GM18867 (cell line): Measurements from ENCODE around the gene TMEM178A.
"Not testable (repeated sequence)": the region's sequence is repeated elsewhere in the genome, so short reads cannot be mapped to it uniquely, and the experiment has no call there.

Experiments
- ATAC-seq: cut with Tn5 transposase; IDR thresholded peaks from one replicate; pipeline ENCODE4 v1.9.1; 2021; ENCODE audit warnings: mild to moderate bottlenecking, moderate library complexity; ENCODE audit not compliant: unreplicated experiment

TMEM178A gene

DNA sequence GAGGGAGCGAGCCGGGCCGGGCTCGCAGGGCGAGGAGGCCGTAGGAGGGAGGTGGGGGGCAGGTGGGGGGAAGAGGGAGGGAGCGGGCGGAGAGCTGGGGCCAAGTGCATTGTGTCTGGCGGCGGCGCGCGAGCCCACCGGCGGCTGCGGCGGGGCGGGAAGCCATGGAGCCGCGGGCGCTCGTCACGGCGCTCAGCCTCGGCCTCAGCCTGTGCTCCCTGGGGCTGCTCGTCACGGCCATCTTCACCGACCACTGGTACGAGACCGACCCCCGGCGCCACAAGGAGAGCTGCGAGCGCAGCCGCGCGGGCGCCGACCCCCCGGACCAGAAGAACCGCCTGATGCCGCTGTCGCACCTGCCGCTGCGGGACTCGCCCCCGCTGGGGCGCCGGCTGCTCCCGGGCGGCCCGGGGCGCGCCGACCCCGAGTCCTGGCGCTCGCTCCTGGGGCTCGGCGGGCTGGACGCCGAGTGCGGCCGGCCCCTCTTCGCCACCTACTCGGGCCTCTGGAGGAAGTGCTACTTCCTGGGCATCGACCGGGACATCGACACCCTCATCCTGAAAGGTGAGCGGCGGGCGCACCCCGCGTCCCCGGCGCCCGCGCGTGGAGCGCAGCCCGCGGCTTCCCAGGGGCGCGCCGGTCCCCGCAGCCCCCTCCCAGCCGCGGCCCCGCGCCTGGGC is at the start of gene TMEM178A:
Gene TMEM178A, plus strand, starts transcription at position 107 of the 680 bp plus-strand sequence. Its CDS starts 58 bp downstream, at position 165.
- no peak for ATAC-seq

DNA sequence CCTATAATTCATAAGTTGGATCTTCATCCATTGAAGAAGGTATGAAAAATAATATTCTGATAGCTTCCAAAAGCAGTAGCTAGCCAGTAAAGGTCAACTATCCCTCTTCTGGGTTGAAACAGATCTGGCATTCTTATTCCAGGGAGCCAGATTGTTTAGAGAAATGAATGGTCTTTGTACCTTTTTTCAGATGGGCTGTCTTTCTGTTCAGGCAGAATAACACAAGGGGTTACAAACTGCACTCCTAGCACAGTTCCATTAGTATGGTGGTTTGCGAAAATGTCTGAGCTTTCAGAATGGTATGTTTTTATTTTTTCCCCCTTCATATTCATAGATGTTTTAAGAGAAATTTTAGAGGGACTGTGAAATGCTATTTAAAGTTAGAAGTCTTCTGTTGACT is 47.5 kb upstream of the TMEM178A start:
- ATAC-seq = no peak

DNA sequence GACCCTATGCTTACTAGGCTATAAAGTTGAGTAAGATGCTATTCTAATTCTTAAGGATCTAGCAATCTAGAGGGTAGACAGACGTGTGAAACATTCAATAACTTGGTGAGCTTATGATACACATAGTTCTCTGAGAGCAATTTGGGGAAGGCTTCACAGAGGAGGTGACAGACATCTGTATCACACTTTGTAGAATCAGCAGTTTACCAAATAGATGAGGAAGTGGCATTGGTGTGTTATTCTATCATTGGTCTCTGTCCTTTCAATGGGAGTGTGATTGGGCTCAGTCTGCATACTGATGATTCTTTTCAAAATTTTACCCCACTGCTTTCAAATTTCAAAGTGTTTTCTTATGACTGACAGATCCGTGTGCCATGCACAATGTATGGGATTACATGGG is 47.0 kb upstream of the TMEM178A start:
- ATAC-seq = no peak

DNA sequence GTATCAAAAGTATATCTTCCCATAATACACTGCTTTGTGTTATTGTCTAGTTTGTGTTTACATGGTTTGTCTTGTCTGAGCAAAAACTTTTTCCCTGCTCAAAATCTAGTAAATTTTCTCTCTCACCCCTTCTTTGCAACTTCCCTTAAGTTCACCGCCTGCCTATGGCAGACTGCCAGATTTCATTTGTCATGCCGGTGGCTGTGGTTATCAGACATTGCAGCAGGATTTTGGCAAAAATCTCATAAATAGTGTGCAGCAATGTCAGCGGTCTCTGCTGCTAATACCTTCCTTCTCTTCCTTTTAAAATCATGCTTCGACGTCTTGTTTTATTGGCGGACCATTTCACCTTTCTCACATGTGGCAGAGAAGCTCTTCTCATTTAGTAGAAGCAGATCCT is 45.6 kb upstream of the TMEM178A start:
- no peak for ATAC-seq

DNA sequence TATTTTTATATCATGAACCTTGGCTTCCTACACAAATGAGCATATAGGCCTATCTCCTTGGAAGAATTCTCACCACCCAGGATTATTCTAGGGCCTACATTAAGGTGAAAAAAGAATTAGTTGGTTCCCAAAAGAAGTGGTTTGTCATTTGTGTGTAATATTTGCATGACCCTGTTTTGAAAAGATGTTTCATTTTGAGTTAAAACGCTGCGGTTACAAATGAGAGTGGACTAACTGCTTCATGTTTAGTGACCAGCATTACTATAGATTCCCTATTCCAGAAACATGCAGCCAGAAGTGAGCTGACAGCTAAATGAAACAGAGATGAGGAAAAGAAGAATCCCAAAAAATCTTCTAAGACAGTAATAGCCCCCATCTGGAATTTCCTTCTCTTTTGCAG is 44.1 kb upstream of the TMEM178A start:
- ATAC-seq = peak; percentile 74

DNA sequence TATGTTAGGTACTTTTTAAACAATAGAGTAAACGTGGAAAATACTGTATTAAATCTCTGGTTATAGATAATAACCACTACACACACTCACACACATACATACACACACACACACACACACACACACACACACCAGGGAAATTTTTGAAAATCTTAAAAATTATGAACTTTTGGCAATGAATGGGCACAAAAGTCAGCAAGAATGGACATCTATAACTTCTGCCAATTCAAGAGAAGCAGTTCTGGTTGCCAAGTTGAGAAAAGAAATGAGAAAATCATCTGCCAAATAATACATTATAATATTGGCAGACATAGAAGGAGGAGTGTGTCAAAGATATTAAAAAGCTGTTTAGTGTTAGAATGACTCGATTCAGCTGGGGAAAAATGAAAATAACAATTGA is 42.9 kb upstream of the TMEM178A start:
- no peak for ATAC-seq

DNA sequence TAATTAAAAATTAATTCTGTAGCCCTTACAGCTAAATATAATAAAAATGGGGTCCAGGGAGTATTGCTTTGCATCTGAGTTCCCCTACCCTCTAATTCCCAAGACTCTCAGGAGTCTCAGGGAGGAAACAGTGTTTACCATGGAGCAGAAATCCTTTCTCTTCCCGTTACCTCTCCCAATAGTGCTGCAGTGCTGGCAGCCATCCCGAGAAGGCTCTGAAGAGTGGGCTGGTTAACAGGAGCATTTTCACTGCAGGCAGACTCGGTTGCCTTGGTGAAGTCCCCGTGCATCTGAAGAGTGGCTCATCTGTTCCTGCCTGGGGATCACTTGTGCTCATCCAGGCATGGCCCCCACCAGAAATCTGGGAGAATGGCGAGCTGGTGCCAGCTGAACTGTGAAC is 41.8 kb upstream of the TMEM178A start:
- ATAC-seq = no peak

DNA sequence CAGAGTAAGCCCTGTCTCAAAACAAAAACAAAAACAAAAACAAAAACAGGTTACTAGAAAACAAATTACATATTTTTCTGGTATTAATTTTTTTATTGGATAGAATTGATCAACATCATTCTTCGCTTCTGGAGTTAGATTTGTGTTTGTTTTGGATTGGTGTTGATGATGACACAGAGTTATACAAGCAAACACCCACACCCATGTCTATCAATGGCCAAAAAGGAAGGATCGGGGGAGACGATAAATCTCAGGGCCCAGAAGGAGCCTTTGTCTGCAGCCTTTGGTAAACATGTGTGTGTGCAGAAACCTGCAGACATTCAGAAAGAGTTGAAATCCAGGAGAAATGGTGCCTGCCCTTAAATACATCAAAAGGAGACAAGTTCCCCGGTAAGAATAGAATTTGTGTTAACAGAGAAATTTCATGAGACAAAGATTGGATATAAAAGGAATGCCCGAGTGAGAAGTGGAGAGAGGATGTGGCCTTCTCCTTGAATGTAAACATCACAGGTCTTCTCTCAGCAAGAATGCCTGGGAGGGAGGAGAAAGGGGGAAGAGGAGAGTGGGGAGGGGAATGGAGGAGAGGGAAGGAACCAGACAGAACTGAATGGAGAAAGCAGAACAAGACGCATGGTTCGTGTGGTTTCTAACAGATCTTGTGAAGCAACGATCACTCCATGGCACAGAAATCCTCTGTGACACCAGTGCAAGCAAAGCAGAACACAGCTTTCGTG is 40.4 kb upstream of the TMEM178A start:
- no peak for ATAC-seq

DNA sequence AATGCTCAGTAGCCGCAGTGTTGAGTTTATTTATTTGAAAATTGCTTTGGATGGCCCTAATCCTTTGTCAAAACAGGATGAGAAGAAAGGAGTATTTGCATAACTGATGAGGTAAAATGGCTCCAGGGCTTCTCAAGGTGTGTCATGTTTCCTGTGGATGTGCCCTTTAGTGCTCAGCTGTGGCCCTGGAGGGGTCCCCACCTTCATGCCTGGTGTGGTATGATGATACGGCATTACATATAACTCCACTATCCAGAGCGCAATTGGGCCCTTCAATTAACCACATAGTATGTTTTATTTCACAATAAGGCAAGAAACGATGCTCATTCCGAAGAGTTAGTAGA is 39.8 kb upstream of the TMEM178A start:
- no peak for ATAC-seq

DNA sequence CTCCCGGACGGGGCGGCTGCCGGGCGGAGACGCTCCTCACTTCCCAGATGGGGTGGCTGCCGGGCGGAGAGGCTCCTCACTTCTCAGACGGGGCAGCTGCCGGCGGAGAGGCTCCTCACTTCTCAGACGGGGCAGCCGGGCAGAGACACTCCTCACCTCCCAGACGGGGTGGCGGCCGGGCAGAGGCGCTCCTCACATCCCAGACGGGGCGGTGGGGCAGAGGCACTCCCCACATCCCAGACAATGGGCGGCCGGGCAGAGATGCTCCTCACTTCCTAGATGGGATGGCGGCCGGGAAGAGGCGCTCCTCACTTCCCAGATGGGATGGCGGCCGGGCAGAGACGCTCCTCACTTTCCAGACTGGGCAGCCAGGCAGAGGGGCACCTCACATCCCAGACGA is 37.4 kb upstream of the TMEM178A start:
- ATAC-seq = not testable (repeated sequence)

DNA sequence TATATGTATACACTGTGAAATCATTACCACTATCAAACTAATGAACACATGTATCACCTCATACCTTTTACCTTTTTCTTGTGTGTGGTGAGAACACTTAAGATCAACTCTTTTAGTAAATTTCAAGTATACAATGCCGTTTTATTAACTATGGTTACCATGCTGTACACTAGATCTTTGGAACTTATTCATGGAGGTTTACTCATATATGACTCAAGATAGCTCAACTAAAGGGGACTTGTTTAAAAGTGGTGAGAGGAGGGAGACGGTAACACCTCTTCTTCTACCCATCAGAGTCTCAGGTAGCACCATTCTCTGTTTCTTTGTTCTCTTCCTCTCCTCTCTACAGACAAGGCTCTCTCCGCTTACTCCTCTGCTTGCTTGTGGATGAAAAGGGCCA is 36.1 kb upstream of the TMEM178A start:
- no peak for ATAC-seq

DNA sequence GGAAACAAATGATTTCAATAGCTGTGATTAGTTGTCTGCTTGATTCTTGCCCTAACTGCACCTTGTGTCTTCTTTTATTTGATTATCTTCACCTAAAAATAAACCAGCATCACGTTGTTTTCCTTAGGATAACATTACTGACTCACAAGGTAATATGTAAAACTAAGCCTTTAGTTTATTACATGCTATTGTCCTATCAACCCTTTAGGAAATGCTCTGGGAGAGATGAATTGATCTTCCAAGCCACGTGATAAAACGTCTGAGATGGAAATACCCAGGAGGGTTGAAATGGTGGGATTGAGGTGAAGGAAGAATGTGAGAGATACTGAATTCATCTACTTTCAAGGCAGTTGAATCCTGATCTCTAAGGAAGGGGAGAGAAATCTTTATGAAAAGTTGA is 34.5 kb upstream of the TMEM178A start:
- no peak for ATAC-seq

DNA sequence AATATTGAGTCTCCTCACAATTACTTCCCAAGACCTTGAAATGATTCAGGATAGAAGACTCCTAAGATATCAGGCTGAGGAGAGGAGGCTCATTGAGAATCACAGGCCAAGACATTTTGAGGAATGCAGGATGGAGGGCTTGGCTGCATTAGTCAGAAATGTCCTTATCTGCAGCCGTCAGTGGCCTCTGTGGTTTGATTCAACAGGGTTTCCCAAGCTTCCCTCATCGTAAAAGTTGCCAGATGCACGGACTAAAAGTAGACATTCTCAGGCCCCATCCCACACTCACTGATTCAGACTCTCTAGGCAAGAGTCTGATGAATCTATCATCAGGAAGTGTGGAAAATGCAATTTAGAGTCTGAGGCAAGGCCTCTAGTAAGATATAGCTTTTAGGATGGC is 34.0 kb upstream of the TMEM178A start:
- ATAC-seq = no peak

DNA sequence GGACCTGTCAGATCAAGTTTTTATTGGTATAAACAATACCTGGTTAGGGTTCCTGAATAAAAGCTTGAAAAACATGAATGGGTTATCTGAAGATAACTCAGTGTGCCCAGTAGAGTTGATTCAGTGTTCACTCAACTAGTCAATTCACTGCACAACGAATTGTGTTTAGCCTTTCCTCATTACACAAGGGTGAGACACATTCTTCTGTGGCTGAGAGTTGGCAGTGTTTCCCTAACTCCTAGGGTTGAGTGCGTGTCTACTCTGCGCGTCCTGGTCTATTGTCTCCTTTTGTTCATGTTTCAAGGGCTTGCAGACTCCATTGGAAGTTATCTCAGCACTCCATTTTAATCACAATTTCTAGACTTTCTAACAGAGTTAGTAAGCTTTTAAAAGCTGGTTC is 32.8 kb upstream of the TMEM178A start:
- ATAC-seq = no peak

DNA sequence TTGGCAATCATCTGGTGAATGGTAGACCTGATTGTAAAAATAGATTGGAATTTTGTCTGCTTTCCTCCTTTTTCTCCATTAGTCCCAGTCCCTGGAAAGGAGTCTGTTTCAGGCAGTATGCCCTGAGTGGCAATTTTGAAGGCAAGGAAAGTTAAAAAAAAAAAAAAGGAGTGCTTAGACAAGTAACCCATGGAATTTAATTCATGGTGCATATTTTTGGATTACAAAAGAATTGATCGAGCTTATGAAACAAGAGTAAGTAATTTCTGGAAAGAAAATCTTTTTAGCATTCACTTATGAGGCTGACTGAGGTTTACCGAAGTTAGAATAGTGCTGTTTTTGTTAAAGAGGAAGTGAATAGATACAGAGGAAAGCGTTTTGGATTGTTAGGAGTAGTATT is 29.4 kb upstream of the TMEM178A start:
- ATAC-seq = no peak

DNA sequence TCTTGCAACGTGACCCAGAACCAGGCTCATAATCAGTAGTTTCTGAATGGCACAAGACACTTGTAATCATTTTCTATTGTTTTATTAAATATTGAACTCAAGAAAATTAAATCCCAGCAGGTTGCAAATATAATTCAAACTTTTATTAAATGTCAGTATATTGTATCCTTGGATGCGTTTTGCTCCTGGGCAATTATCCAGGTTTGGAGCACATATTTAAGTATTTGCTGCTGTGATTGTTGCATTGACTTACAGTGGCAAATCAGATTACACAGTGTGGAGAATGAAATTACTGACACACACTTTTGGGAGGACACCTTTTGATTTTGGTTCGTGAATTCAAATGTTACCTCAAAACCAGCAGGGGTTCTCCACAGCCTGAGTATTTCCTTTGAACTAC is 27.1 kb upstream of the TMEM178A start:
- ATAC-seq = no peak

DNA sequence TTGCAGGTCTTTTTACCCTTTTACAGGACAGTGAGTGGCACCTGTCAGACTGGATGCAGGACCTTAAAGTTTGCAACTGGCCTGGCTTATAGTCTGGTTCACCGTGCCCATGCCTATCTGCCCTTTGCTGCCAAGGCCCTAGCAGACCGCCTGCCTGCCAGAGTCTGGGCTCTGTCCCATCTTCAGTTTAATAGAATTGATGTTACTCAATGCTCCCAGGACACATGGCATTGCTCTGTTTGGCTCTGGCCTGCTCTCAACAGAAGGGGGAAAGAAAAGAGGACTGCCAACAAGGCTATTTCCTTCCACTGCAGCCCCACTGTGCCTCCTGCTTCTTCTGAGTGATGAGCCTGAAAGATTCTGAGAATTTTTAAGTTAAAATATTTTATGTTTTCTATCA is 25.6 kb upstream of the TMEM178A start:
- no peak for ATAC-seq

DNA sequence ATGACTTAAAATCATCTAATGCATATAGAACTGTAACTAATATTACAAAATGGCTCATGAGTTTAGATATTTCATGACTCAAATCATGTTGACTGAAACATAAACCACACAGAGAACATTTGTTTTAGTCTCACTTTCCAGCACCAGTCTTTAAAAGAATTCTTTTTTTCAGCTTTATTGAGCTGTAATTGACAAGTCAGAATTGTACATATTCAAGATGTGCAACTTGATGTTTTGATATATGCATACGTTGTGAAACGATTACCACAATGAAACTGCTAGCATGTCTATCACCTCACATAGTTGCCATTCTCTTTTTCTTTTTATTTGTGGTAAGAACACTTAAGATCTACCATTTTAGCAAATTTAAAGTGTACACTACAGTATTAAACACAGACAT is 25.0 kb upstream of the TMEM178A start:
- ATAC-seq = no peak

DNA sequence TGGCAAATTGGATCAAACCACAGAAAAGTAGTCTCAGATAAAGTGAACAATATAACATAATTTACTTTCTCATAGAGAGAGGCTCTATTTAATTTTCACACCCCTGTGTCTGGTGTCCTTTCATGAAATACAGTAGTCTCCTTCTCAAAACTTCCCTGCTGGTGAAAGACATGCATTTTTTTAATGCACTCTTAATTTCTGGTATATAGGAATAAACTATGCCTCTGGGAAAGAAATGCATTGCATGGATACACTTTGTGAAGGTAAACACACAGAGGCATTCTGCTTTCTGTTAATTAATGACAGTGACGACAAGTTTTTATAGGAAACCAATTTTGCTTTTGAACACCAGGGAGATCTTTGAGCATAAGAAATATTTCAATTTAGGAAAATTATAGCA is 24.1 kb upstream of the TMEM178A start:
- no peak for ATAC-seq

DNA sequence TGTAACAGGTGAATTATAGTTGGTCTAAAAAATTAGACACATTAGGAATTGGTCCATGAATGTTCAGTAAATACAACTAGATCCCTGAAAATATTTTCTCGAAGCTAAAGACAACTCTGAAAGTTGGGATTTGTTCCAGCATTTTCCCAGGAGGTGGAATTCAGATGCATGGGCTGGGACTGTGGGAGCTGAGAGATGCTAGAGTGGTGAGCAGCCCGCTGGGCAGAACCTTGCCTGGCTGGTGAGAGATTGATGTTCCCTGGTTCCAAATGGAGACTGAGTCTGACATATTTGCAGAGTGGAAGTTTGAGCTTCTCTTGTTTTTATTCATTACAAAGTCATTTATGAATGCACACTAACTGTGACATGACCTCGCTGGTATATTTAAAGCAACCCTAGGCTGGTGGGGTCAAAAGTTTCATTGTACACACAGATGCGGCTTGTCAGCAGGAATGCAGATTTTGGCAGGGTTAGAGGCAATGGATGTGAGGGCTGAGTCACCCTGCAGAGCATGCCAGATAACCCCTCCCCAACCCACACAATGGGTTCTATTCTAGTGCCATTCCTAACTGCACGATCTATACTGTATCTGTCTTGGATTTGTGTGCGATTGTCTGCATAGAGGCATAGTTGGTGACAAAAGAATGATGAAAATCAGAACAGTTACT is 23.5 kb upstream of the TMEM178A start:
- ATAC-seq = no peak

DNA sequence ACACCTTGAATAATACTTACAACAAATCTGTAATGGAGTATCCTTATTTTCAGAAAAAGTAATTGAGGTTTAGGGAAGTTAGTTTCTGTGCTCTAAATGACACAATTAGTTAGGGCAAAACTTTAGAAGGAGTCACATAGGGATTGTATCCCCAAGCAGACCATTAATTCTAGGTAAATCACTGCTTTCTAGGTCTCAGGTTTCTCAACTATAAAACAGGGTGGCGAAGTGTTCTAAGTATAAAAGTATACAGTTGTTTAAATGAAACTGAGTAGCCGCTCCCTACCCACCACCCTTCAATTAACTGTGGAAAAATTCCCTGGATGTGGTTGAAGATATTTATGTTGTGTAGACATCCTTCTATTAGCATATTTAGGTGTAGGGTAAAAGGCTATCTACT is 19.9 kb upstream of the TMEM178A start:
- ATAC-seq = no peak

DNA sequence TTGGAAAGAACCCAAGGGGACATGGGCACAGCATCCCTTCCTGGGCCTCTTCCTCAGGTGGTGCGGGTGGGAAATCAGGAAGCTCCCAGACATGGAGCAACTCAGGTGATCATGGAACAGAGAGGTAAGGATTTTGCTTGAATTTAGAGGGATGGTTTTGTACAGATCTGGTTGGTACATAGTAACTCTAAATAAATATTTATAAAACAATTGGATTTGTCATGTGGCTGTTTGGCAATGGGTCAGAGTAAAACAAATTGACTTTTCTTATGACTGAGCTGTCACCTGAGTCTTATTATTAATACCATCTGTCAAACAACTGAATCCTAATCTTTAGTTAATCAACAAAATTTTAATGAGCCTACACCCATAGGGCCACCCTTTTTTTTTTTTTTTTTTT is 19.4 kb upstream of the TMEM178A start:
- ATAC-seq = no peak
